HG03565 (cell line): ENCODE data around the gene SDHA.

Experiments
- ATAC-seq: cut with Tn5 transposase; IDR thresholded peaks from one replicate; pipeline ENCODE4 v1.9.1; 2021; ENCODE audit warnings: mild to moderate bottlenecking, moderate library complexity; ENCODE audit not compliant: unreplicated experiment

SDHA gene

DNA sequence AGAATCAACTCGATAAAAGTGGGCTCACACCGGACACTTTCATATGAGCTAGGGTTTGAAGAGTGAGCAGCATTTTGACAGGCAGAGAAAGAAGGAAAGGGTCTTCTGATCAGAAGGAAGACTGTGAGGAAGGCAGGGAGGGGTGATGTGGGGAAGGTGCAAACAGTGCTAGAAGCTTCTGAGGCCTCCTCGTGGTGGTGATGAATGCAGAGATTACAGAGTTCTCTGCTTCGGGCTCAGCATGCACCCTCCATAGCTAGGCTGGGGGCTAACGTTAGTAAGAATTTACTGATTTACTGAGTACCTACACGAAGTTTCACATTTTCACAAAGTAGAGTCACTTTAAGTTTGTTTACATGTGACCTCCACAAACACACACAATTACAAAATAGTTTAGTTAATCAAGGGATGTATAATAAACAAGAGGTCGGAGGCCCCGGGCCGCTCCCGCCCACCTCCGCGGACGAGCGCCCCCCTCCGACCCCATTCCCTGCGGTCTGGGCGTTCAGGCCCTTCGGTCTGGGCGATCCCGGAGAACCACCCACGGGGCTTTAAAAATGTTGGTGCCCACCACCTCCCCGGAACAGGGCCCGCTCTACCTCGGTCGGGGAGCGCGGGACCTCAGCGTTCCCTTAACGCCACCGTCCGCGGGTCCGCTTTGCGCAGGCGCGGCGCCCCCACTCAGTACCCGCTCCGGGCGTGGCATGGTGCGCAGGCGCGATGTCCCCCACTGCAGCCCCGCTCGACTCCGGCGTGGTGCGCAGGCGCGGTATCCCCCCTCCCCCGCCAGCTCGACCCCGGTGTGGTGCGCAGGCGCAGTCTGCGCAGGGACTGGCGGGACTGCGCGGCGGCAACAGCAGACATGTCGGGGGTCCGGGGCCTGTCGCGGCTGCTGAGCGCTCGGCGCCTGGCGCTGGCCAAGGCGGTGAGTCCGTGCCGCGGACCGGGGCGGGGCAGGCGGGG lies at the start of gene SDHA, which contains the start of gene CCDC127:
Gene SDHA (plus strand): TSS at position 827 of the 963 bp plus-strand sequence. CDS start 36 bp downstream, at position 863.
Gene CCDC127 (minus strand): TSS at position 660 of the 963 bp plus-strand sequence. CDS start 1,304 bp downstream, outside the sequence.
- peak; percentile 56 for ATAC-seq

GRCh38 chr5:169071-169727 lies 48.9 kb upstream of the SDHA start:
- ATAC-seq, result no peak

DNA sequence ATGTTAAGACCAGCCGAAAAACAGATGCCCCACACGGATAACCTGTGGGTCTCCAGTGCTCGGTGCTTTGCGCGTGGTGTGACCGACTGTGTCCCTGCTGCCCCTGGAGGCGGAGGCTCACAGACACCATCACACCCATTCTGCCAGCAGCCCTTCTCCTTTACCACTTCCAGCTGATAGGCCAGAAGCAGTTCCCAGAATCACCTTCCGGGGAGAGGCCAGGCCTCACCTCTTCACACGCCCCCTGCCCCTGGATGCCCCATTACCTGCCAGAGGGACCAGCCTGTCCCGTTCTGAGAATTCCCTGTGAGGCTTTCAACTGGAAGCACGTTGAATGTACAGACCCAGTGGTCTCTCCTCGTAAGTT lies 48.4 kb upstream of the SDHA start:
- ATAC-seq, result no peak

DNA sequence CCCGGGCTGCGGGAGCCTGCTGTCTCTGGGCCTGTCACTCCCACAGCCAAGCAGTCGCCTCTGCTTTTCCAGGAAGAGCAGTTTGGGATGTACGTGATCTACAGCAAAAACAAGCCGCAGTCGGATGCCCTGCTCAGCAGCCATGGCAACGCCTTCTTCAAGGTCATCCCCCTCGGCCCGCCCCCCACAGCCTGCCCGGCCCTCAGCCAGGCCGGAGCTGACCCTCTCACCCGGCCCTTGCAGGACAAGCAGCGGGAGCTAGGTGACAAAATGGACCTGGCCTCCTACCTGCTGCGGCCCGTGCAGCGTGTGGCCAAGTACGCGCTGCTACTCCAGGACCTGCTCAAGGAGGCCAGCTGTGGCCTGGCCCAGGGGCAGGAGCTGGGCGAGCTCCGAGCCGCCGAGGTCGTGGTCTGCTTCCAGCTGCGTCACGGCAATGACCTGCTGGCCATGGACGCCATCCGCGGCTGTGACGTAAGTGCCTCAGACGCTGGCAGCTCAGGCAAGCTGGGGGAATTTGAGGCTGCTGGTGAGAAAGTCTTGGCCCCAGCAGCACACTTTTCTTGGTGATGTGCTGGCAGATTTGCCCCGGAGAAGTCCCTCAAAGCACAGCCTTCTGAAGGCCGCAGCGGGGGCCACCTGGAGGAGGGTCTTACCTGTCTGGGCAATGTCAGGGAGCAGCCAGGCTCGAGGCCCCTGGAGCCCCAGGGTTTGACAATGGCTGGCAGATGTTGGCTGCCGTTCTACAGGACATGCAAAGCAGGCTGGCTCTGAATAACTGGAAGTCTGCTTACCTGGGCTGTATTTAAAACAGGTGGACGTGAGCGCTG lies 46.9 kb upstream of the SDHA start:
- ATAC-seq, result no peak

DNA sequence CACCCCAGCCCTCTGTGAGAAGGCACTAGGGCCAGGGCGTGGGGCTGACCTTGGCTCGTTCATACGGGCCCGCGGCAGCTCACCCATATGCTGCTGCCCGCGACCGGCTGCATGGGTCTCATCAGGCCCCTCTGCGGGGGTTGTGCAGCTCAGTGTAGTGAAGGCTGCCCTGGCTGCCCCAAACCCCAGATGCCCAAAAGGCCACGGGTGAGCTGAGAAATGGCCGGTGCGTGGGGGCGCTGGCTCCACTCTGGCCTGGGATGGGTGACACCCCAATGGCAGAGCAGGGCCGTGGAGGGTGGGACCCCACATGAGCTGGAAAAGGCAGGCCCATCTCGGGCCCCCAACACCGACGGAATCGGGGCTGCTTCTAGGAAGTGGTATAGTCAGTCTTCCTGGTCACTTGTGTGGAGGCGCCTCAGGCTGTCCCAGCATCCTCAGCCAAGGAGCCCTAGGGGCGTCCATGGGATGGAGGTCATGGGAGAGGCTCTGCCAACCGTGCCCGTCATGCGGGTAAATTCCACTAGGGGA lies 46.3 kb upstream of the SDHA start:
- no peak for ATAC-seq

DNA sequence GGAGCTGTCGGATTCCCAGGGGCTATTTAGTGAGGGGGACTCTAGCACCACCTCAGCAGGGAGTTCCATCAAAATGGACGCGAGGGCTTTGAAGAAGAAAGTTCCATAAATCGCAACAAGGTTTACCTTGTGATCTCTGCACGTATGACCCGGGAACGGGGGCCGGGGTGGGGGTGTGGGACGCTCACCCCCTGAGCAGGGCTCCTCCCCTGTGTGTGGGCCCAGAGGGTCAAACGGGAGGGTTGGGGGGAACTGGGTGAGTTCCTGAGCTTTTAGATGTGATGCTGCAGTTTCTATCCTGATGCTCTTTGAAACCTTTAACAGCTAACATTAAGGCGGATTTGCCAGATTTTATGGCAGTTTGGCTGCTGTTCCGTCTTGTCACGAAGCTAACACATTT lies 45.7 kb upstream of the SDHA start:
- ATAC-seq, result no peak

- no peak for ATAC-seq
These were observed 45.3 kb upstream of the SDHA start for GRCh38 chr5:172841-173251.

DNA sequence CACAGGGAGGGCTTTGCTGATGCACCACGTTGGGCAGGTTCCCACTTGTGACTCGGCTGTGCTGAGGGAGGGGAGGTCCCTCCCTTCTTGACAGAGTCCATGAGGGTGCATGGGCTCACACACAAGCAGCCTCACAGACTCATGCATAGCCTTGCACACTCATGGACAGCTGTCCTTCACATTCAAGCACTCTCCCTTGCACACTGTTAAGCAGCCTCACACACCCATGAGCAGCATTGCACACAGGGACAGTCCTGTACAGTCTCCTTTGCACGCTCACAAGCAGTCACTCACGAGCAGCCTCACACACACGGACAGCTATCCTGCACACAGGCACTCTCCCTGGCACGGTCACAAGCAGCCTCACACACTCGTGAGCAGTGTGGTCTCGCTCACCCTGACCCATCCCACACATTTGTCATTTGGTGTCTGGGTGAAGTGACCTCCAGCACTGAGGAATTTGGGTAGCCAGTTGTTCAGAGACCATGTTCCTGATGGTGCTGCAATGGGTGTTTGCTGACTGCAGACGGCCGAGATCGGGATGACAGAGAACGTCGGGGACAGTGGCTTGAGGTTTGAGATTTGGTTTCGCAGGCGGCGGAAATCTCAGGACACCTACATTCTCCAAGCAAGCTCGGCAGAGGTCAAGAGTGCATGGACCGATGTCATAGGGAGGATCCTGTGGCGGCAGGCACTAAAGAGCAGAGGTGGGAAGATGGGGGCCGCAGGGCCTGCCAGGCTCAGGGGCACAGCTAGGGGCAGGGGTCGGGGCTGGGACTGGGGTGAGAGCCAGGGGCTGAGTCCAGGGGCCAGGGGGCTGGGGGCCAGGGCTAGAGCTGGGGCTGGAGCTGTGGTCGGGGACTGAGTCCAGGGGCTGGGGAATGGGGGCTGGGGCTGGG lies 44.5 kb upstream of the SDHA start:
- ATAC-seq, result no peak

DNA sequence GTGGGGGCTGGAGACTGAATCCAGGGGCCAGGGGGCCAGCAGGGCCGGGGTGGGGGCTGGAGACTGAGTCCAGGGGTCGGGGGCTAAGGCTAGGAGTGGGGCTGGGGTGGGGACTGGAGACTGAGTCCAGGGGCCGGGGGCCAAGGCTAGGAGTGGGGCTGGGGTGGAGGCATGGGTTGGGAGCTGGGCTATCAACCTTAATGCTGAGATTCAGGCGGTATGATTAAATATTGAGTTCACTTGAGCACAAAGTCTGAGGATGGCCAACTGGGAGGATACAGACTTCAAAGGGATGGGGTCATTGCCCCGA lies 43.9 kb upstream of the SDHA start:
- ATAC-seq, result no peak

GRCh38 chr5:174876-175465 lies 43.1 kb upstream of the SDHA start:
- no peak for ATAC-seq

DNA sequence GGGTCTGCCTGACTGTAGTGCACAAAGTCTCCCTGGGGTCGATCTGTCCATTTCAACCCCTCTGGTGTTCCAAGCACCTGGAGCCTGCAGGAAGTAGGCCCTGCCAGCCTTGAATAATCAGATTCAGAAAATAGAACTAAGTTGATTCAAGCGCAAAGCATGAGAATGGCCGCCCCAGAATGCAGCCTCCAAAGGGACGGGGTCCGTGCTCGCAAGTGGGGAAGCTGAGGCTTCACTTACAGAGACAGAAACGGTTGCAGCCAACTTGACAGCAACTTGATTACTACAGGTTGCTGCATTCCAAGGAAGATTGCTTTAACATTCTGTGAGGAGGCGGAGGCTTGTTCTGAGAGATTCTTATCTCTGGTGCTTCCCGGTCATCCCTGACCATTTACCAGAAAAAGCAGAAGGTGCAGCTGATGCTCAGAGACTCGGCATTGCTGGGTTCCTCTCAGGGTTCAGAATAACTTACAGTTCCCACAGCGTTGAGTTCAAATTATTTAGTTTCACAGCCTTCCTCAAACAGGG lies 41.8 kb upstream of the SDHA start:
- no peak for ATAC-seq

GRCh38 chr5:178110-178509 lies 40.0 kb upstream of the SDHA start:
- ATAC-seq, result no peak

GRCh38 chr5:179401-179800 lies 38.7 kb upstream of the SDHA start:
- ATAC-seq, result no peak

GRCh38 chr5:180286-180918 lies 37.7 kb upstream of the SDHA start:
- no peak for ATAC-seq

DNA sequence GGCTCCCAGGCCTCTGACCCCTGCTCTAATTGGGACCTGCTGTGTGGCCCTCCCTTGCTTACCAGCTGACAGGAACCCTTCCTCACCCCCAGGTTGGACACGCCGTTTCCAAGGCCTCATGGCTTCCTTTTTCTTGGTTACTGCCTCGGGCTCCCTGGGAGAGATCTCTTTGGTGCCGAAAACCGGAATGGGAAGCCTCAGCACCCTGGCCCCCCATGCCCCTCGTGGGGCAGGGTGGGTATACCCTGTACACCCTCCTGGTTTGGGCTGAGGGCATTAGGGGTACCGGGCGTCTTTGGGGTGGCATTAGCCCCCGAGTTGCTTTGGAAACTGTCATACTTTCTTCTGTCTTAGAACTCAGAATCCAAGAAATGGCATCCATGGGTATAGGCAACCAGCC lies 37.0 kb upstream of the SDHA start:
- no peak for ATAC-seq

- ATAC-seq, result no peak
These were observed 36.6 kb upstream of the SDHA start for GRCh38 chr5:181566-181965.

GRCh38 chr5:182126-182525 lies 36.0 kb upstream of the SDHA start:
- ATAC-seq, result no peak

- no peak for ATAC-seq
These were observed 33.6 kb upstream of the SDHA start for GRCh38 chr5:184471-184870.
